SK-N-SH (cell line): Measurements from ENCODE around the gene RCN2. TPM values are rescaled to one million over a fixed set of nuclear protein-coding genes. Genes with fewer than 3 reads are reported as not detected.

Source experiments
- CTCF ChIA-PET: fragments of 300-600, 350-600 bp; formaldehyde crosslinking; extraction: SDS; loops from one replicate; lab custom pipeline; 2021; lab: Yijun Ruan, JAX
- POLR2A ChIA-PET: fragments of 350-600 bp; sonication (Branson Sonifier 250); formaldehyde crosslinking; extraction: SDS; loops from one replicate; lab custom pipeline; 2020; ENCODE audit warnings: antibody characterized with exemption, inconsistent platforms; lab: Yijun Ruan, JAX
- DNase-seq: peaks from one replicate; pipeline ENCODE4 v3.0.0; 2012
- H2AFZ ChIP-seq: fragments of 200-600 bp; sonication (generic); 2 replicates; pipeline ENCODE4 v1.8.1; 2016; ENCODE audit warnings: antibody characterized with exemption, mild to moderate bottlenecking, low read depth
- H3F3A ChIP-seq: fragments of 200-600 bp; sonication (generic); replicated peaks from 2 replicates; pipeline ENCODE3; 2016; ENCODE audit warnings: antibody characterized with exemption, mild to moderate bottlenecking; ENCODE audit not compliant: insufficient read depth
- H3K27ac ChIP-seq, 2 experiments: fragments of 200-500 bp in 1 of 2; fragments of 200-600 bp in 1 of 2; sonication (Bioruptor generic) in 1 of 2; sonication (generic), shearing (Covaris generic) in 1 of 2; 2 replicates each; pipeline versions ENCODE4 v1.5.1 to v1.6.1; 2014 to 2016; ENCODE audit warnings: low read depth in 2 of 2, inconsistent platforms in 1 of 2, low read length in 1 of 2, mild to moderate bottlenecking in 1 of 2, mixed read lengths in 1 of 2
- H3K27me3 ChIP-seq: fragments of 200-600 bp; sonication (generic), shearing (Covaris generic); 2 replicates; pipeline ENCODE4 v1.6.1; 2016; ENCODE audit warnings: mixed run types; ENCODE audit not compliant: insufficient read depth
- H3K36me3 ChIP-seq, 2 experiments: fragments of 200-500 bp in 1 of 2; fragments of 200-600 bp in 1 of 2; sonication (Bioruptor generic) in 1 of 2; sonication (generic) in 1 of 2; replicated peaks in 1 of 2; 2 replicates each; pipeline versions ENCODE3 to v1.5.1; 2014 to 2016; ENCODE audit warnings: low read length in 1 of 2, mild to moderate bottlenecking in 1 of 2; ENCODE audit not compliant: insufficient read depth in 2 of 2, control insufficient read depth in 1 of 2
- H3K4me1 ChIP-seq, 2 experiments: fragments of 200-500 bp in 1 of 2; fragments of 200-600 bp in 1 of 2; sonication (Bioruptor generic) in 1 of 2; sonication (generic), shearing (Covaris generic) in 1 of 2; 2 replicates each; pipeline versions ENCODE4 v1.5.1 to v1.6.1; 2014 to 2016; ENCODE audit warnings: low read depth in 1 of 2, low read length in 1 of 2, mixed run types in 1 of 2; ENCODE audit not compliant: insufficient read depth in 2 of 2, control insufficient read depth in 1 of 2
- H3K4me2 ChIP-seq: fragments of 200-600 bp; sonication (generic), shearing (Covaris generic); 2 replicates; pipeline ENCODE4 v1.6.1; 2017; ENCODE audit warnings: mixed run types
- H3K4me3 ChIP-seq, 2 experiments: fragments of 200-500 bp in 1 of 2; fragments of 200-600 bp in 1 of 2; sonication (Bioruptor generic) in 1 of 2; sonication (generic), shearing (Covaris generic) in 1 of 2; 2 replicates each; pipeline versions ENCODE4 v1.5.1 to v1.8.1; 2014 to 2016; ENCODE audit warnings: low read depth in 2 of 2, inconsistent platforms in 1 of 2, low read length in 1 of 2, mild to moderate bottlenecking in 1 of 2, mixed read lengths in 1 of 2, moderate library complexity in 1 of 2
- H3K79me2 ChIP-seq: fragments of 200-600 bp; sonication (generic); 2 replicates; pipeline ENCODE4 v1.8.1; 2017; ENCODE audit warnings: mild to moderate bottlenecking; ENCODE audit not compliant: insufficient read depth
- H3K9ac ChIP-seq: fragments of 200-600 bp; sonication (generic); 2 replicates; pipeline ENCODE4 v1.6.1; 2017; ENCODE audit warnings: mixed run types
- H3K9me2 ChIP-seq: fragments of 200-600 bp; sonication (generic); 2 replicates; pipeline ENCODE4 v1.6.1; 2017; ENCODE audit warnings: mixed run types
- H3K9me3 ChIP-seq: fragments of 200-600 bp; sonication (generic); 2 replicates; pipeline ENCODE4 v1.6.1; 2017; ENCODE audit warnings: mixed run types, mild to moderate bottlenecking, moderate library complexity
- H4K20me1 ChIP-seq: fragments of 200-600 bp; sonication (generic); 2 replicates; pipeline ENCODE4 v1.6.1; 2017; ENCODE audit warnings: mild to moderate bottlenecking, mixed run types; ENCODE audit not compliant: insufficient read depth
- EP300 ChIP-seq, 2 experiments: IDR thresholded peaks; 2 replicates each; pipeline versions ENCODE4 v1.4.0 to v1.6.1; 2012; ENCODE audit warnings: borderline replicate concordance in 1 of 2, low read depth in 1 of 2, low read length in 1 of 2
- EZH2phosphoT487 ChIP-seq: fragments of 200-600 bp; sonication (generic); IDR thresholded peaks from 2 replicates; pipeline ENCODE4 v1.6.1; 2017; ENCODE audit warnings: low read depth, mixed run types, mild to moderate bottlenecking, antibody characterized with exemption, moderate library complexity, borderline replicate concordance
- FOXJ3 ChIP-seq: sonication (generic); formaldehyde crosslinking; IDR thresholded peaks from 2 replicates; pipeline ENCODE4 v1.5.1; 2020; ENCODE audit warnings: mild to moderate bottlenecking, missing genetic modification reagents
- GABPA ChIP-seq: IDR thresholded peaks from 2 replicates; pipeline ENCODE4 v1.4.0; 2012; ENCODE audit warnings: low read depth, mild to moderate bottlenecking
- MAX ChIP-seq: IDR thresholded peaks from 2 replicates; pipeline ENCODE4 v1.4.0; 2012; ENCODE audit warnings: low read depth
- MEF2A ChIP-seq: IDR thresholded peaks from 2 replicates; pipeline ENCODE4 v1.4.0; 2012; ENCODE audit warnings: low read depth, borderline replicate concordance
- NFIC ChIP-seq: IDR thresholded peaks from 2 replicates; pipeline ENCODE4 v1.4.0; 2012; ENCODE audit warnings: borderline replicate concordance
- POLR2AphosphoS5 ChIP-seq: IDR thresholded peaks from 2 replicates; pipeline ENCODE4 v1.6.1; 2012; ENCODE audit warnings: low read depth, low read length
- RFX5 ChIP-seq: IDR thresholded peaks from 2 replicates; pipeline ENCODE4 v1.6.1; 2012; ENCODE audit warnings: mild to moderate bottlenecking, improper control_type of control experiment, low read length
- RXRA ChIP-seq: IDR thresholded peaks from 2 replicates; pipeline ENCODE4 v1.4.0; 2012; ENCODE audit warnings: low read depth, mild to moderate bottlenecking, borderline replicate concordance
- SIN3A ChIP-seq: IDR thresholded peaks from 2 replicates; pipeline ENCODE4 v1.6.1; 2012; ENCODE audit warnings: low read depth, mild to moderate bottlenecking, low read length, moderate library complexity, borderline replicate concordance
- SMC3 ChIP-seq: IDR thresholded peaks from 2 replicates; pipeline ENCODE4 v1.6.1; 2012; ENCODE audit warnings: low read depth, low read length, improper control_type of control experiment
- WGBS: methylation state at CpG from one replicate; pipeline ENCODE4 v1.1.6; 2017; ENCODE audit warnings: low lambda C conversion rate; 5-methylcytosine and 5-hydroxymethylcytosine counted together
- polyA plus RNA-seq, 3 experiments: library from polyadenylated mRNA; depleted of rRNA; stranded (reverse); fragments of >200 nt; gene quantifications; 2 replicates each; pipeline ENCODE4 v1.2.3, GENCODE V29; 2012
- TF ChIP-seq, protein P1 (sequence below): fragments of 150-350 bp; IDR thresholded peaks from 2 replicates; pipeline ENCODE4 v1.6.1; 2017; ENCODE audit warnings: antibody characterized with exemption, low read length, low read depth, borderline replicate concordance

The RCN2 gene
- polyA plus RNA-seq, 1 of the 3 experiments (the other 2 are of a cell fraction), result 78.6 TPM

DNA sequence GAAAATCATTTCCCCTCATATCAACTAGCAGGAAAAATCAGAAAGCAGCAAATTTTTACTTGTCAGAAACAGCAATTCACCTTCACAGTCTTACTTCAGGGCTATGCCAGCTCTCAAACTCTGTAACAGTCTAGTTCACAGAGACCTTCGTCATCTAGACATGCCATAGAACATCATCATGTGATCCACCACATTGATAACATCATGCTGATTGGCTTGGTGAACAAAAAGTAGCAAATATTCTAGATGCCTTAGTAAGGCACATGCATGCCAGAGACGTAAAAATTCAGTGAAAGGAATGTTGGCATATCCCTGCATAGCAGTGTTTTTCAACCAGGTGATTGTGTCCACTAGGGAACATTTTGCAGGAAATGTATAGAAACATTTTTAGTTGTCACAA lies 17.8 kb upstream of the RCN2 start (continued):
- TF ChIP-seq, protein P1, sequence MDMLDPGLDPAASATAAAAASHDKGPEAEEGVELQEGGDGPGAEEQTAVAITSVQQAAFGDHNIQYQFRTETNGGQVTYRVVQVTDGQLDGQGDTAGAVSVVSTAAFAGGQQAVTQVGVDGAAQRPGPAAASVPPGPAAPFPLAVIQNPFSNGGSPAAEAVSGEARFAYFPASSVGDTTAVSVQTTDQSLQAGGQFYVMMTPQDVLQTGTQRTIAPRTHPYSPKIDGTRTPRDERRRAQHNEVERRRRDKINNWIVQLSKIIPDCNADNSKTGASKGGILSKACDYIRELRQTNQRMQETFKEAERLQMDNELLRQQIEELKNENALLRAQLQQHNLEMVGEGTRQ, result no peak
- TF ChIP-seq RXRA (no peak), EZH2phosphoT487 (no peak), MAX (no peak), POLR2AphosphoS5 (no peak)
- TF ChIP-seq, all 33 proteins: peak for 0

DNA sequence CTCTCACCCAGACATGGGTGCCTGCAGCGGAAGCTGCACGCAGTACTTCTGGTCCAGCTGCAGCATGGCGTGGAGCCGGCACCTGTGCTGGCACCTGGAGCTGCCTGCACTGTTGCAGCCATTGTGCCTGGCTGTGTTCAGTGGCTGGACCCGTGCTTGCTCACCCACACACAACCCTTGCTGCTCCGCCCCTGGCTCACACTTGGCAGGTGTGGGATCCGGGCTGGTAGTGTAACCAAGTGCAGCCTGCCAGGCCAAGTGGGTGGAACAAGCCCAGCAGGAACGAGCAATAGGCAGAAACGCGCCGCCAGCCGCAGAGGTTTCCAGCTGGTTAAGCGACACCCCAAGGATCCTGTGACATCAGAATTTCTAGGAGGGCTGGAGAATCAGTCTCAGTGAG lies 15.2 kb upstream of the RCN2 start:
- H3K27ac ChIP-seq, result no peak overlapping the region
- H3K4me2 ChIP-seq, result no peak overlapping the region
- no peaks in the 10 kb centered on the region for H3K9me3 ChIP-seq
- TF ChIP-seq, protein P1, result no peak
- TF ChIP-seq GABPA (no peak), SMC3 (no peak), RFX5 (no peak), SIN3A (no peak), FOXJ3 (CRISPR knock-in tag) (no peak), MEF2A (no peak), NFIC (no peak), EP300 (IDR thresholded peaks at IDR 0.05; ENCODE audit: borderline replicate concordance in 1 of 2, low read depth in 1 of 2, low read length in 1 of 2) (no peak), MAX (no peak)
- DNase-seq, result no peak
- H2AFZ ChIP-seq, result no peak overlapping the region
- no peak overlapping the region for H3K4me3 ChIP-seq
- no peaks in the 10 kb centered on the region for H4K20me1 ChIP-seq
- H3K27me3 ChIP-seq, result no peaks in the 10 kb centered on the region; the same call in 1 of the 2 replicates
- H3K79me2 ChIP-seq, result no peaks in the 10 kb centered on the region
- ChIA-PET POLR2A (interaction anchor here (0.5 kb wide), 1 partner anchor 17 kb away, joined by 3 read pairs; no protein-coding TSS in a partner anchor), CTCF (interaction anchor here (1.3 kb wide), 1 partner anchor 79 kb away, joined by 3 read pairs; the partner anchor contains the start of gene PSTPIP1)
- no peaks in the 10 kb centered on the region for H3F3A ChIP-seq
- H3K9me2 ChIP-seq, result no peaks in the 10 kb centered on the region
- H3K4me1 ChIP-seq, result no peaks in the 10 kb centered on the region
- H3K36me3 ChIP-seq, result no peaks in the 10 kb centered on the region
- WGBS, result 27% methylated on average over 2 of the region's 13 CpGs
- no peak overlapping the region for H3K9ac ChIP-seq
